ENCODE data around the gene LMBRD1. TPM values are rescaled to one million over a fixed set of nuclear protein-coding genes. Genes with fewer than 3 reads are reported as not detected.

LMBRD1 gene
- total and polyA plus RNA-seq, 2 of the 13 experiments (the other 11 are each of a cell fraction or from before 2014, with no cell fraction given) = 18.9 to 21.5 TPM

DNA sequence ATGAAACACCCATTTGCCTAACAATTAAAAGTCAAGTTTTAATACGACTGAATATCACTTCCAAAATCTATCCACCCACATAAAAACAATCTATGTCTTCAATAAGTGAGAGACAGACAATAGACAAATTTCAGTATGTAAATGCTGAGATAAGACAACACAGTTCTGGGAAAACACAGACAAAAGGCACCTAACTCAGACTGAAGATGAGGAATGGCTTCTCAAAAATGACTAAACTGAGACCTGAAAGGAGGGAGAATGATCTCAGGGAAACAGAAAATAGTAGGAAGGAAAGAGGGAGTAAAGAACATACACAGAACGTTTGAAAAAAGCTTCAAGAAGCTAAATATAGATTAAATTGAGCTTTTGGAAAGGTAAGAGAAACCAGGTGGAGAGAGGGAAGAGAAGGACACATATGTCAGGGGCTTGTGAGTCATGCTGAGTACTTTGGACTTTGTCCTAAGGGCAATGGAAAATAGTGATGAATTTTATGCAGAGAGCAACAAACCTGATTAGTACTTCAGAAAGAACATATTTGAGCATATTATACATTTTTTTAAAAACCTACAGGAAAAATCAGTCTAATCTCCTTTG is 16.1 kb downstream of the LMBRD1 start:
- POLR2A ChIA-PET = interaction anchor here (0.8 to 1.1 kb wide), 2 partner anchors 10 to 16 kb away, joined by 3 to 5 read pairs; partner anchors contain the start of gene LMBRD1
- no peak for FAIRE-seq
- Histone ChIP-seq H2AFZ (ENCODE audit: low read length) (no peak overlapping the region), H3K4me2 (ENCODE audit: low read depth, low read length) (peak overlapping the region; percentile 42; the same call in 1 of the 2 replicates), H3K27ac (ENCODE audit: extremely low read length, insufficient read depth, low read length) (peak overlapping the region; percentile 57), H3K36me3 (replicated peaks in 1 of 2; ENCODE audit: control insufficient read depth in 1 of 2, insufficient read depth in 2 of 2, low read length in 2 of 2) (no peaks in the 10 kb centered on the region; a peak in 1 of 5 replicates), H3K27me3 (ENCODE audit: control insufficient read depth in 1 of 2, insufficient read depth in 2 of 2, low read length in 2 of 2) (no peaks in the 10 kb centered on the region), H3K4me1 (ENCODE audit: insufficient read depth, low read length) (peaks cover 17% of the 10 kb centered on the region), H3K9me3 (ENCODE audit: low read length) (no peaks in the 10 kb centered on the region), H4K20me1 (ENCODE audit: insufficient read depth, low read length) (no peaks in the 10 kb centered on the region; the same call in 1 of the 2 replicates), H3K9ac (ENCODE audit: insufficient read depth, low read depth, low read length) (peak overlapping the region; percentile 27; the same call in 1 of the 2 replicates), H3K4me3 (replicated peaks in 1 of 3; ENCODE audit: insufficient read depth in 1 of 3, low read depth in 2 of 3, low read length in 3 of 3) (no peak overlapping the region), H3K79me2 (ENCODE audit: insufficient read depth, low read length) (no peaks in the 10 kb centered on the region)
- intact Hi-C loops (cut with micrococcal nuclease; ENCODE audit: unreplicated experiment) = loop anchor here (2.0 kb wide), 1 partner anchor 16 kb away; the partner anchor contains the start of gene LMBRD1
- CTCF ChIA-PET (ENCODE audit: low intra/inter-chr PET ratio, low total read pairs) = no interaction called here
- WGBS (ENCODE audit: low lambda C conversion rate) = 44% methylated on average over 2 of the region's 2 CpGs
- in situ Hi-C loops (cut with HindIII; ENCODE audit: extremely low pct_ligation_motif_present, low pct_unique_long_range_greater_than_20kb) = no loop called here
- ATAC-seq = peak; percentile 89
- TSS peak; percentile 23 for BruUV-seq (replicated peaks)
- peak; percentile 73 for DNase-seq (ENCODE audit: low spot score)
- TF ChIP-seq ZNF720 (CRISPR knock-in tag; IDR thresholded peaks at IDR 0.05) = no peak
- peak; percentile 40; the same call in 1 of the 2 replicates for TF ChIP-seq JUNB (CRISPR knock-in tag; IDR thresholded peaks at IDR 0.05; ENCODE audit: borderline replicate concordance)
- TF ChIP-seq SMARCE1 (IDR thresholded peaks at IDR 0.05; ENCODE audit: borderline replicate concordance) = 0 out of 2 replicates have a peak, but pooled peaks have one; percentile 45
- TF ChIP-seq JUND (CRISPR knock-in tag; IDR thresholded peaks at IDR 0.05) = peak; percentile 63; the same call in 1 of the 2 replicates
- TF ChIP-seq KDM1A (CRISPR knock-in tag; IDR thresholded peaks at IDR 0.05) = no peak
- no peak for TF ChIP-seq DNMT3B (CRISPR knock-in tag; conservative IDR thresholded peaks at IDR 0.05)
- no peak for TF ChIP-seq DDIT3 (CRISPR knock-in tag; IDR thresholded peaks at IDR 0.05)
- no peak for TF ChIP-seq ZBTB4 (CRISPR knock-in tag; IDR thresholded peaks at IDR 0.05; ENCODE audit: borderline replicate concordance)
- no peak for TF ChIP-seq TBL1XR1 (IDR thresholded peaks at IDR 0.05; ENCODE audit: borderline replicate concordance, low read length, partially characterized antibody)
- TF ChIP-seq ZNF17 (CRISPR knock-in tag; IDR thresholded peaks at IDR 0.05) = no peak
- no peak for TF ChIP-seq ZNF724P (CRISPR knock-in tag; IDR thresholded peaks at IDR 0.05; ENCODE audit: borderline replicate concordance)
- TF ChIP-seq GPN1 (CRISPR knock-in tag; IDR thresholded peaks at IDR 0.05; ENCODE audit: borderline replicate concordance) = no peak
- TF ChIP-seq FOXM1 (CRISPR knock-in tag; IDR thresholded peaks at IDR 0.05) = no peak
- TF ChIP-seq ZNF75D (CRISPR knock-in tag; IDR thresholded peaks at IDR 0.05; ENCODE audit: borderline replicate concordance) = no peak
- peak in 1 of 2 experiments; percentile 44; a peak in 1 of 4 replicates for TF ChIP-seq EP300 (IDR thresholded peaks at IDR 0.05; ENCODE audit: low read depth in 2 of 2, low read length in 2 of 2)
- no peak for TF ChIP-seq EP300 (CRISPR knock-in tag; IDR thresholded peaks at IDR 0.05; ENCODE audit: borderline replicate concordance)
- 0 out of 2 replicates have a peak, but pooled peaks have one; percentile 31 for TF ChIP-seq JUN (CRISPR knock-in tag; IDR thresholded peaks at IDR 0.05)
- TF ChIP-seq, protein P1, sequence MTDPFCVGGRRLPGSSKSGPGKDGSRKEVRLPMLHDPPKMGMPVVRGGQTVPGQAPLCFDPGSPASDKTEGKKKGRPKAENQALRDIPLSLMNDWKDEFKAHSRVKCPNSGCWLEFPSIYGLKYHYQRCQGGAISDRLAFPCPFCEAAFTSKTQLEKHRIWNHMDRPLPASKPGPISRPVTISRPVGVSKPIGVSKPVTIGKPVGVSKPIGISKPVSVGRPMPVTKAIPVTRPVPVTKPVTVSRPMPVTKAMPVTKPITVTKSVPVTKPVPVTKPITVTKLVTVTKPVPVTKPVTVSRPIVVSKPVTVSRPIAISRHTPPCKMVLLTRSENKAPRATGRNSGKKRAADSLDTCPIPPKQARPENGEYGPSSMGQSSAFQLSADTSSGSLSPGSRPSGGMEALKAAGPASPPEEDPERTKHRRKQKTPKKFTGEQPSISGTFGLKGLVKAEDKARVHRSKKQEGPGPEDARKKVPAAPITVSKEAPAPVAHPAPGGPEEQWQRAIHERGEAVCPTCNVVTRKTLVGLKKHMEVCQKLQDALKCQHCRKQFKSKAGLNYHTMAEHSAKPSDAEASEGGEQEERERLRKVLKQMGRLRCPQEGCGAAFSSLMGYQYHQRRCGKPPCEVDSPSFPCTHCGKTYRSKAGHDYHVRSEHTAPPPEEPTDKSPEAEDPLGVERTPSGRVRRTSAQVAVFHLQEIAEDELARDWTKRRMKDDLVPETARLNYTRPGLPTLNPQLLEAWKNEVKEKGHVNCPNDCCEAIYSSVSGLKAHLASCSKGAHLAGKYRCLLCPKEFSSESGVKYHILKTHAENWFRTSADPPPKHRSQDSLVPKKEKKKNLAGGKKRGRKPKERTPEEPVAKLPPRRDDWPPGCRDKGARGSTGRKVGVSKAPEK (CRISPR knock-in tag; IDR thresholded peaks at IDR 0.05; ENCODE audit: borderline replicate concordance) = no peak
- no peak for TF ChIP-seq ZSCAN30 (CRISPR knock-in tag; IDR thresholded peaks at IDR 0.05)

All from HepG2 (cell line).